Measurements from ENCODE around the gene GALNTL6.

GRCh38 chr4:172706000-172706399, 892.8 kb downstream of the GALNTL6 start:
- TF ChIP-seq CTCF (IDR thresholded peaks at IDR 0.05), result no peak
- TF ChIP-seq POLR2A (IDR thresholded peaks at IDR 0.05), result no peak

Measured in Peyer's patch (tissue), 4 donors.